Occipital lobe (tissue), 2 donors: ENCODE measurements around the gene TNC. TPM values are rescaled to one million over a fixed set of nuclear protein-coding genes. Genes with fewer than 3 reads are reported as not detected.
A peak's percentile ranks its signal among the peaks of the same experiment; 100 is the strongest.

Experiments
- DNase-seq: peaks from one replicate; lab custom pipeline; 2025; lab: John Stamatoyannopoulos, UW
- total RNA-seq: library from RNA; depleted of rRNA; stranded (reverse); fragments of >200 nt; gene quantifications from one replicate; pipeline ENCODE4 v1.2.3, GENCODE V29; 2014

The TNC gene
- 73.6 TPM for total RNA-seq

- DNase-seq = peak; percentile 36
These were observed at the start of gene TNC for GRCh38 chr9:115117999-115118878. Gene TNC (minus strand): TSS chr9:115118157. CDS start chr9:115091018, 27,139 bp downstream.

DNA sequence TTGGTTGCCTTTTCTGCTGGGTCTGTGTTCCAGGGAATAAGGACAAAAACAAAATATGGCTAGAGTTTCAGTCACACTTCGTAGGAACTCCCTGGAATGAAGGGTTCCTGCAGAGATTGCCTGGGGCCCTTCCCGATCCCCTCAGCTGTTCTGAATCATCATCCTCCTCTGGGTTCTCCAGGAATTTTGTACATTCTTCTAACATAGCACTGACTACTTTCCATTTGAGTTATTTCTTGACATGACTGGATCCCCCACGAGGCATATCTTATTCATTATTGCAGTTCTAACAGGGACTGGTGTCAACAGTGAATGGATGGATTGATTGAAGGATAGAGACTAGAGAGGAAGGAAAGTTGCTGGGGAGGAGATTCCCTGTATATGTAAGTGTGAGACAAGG, 49.2 kb upstream of the TNC start:
- no peak for DNase-seq

- DNase-seq = no peak
These were observed 47.3 kb upstream of the TNC start for GRCh38 chr9:115165233-115165632.

- peak; percentile 75 for DNase-seq
These were observed 46.6 kb upstream of the TNC start for GRCh38 chr9:115164511-115164974.

- no peak for DNase-seq
These were observed 45.0 kb upstream of the TNC start for GRCh38 chr9:115162946-115163345.

GRCh38 chr9:115161446-115161845, 43.5 kb upstream of the TNC start:
- DNase-seq = no peak

DNA sequence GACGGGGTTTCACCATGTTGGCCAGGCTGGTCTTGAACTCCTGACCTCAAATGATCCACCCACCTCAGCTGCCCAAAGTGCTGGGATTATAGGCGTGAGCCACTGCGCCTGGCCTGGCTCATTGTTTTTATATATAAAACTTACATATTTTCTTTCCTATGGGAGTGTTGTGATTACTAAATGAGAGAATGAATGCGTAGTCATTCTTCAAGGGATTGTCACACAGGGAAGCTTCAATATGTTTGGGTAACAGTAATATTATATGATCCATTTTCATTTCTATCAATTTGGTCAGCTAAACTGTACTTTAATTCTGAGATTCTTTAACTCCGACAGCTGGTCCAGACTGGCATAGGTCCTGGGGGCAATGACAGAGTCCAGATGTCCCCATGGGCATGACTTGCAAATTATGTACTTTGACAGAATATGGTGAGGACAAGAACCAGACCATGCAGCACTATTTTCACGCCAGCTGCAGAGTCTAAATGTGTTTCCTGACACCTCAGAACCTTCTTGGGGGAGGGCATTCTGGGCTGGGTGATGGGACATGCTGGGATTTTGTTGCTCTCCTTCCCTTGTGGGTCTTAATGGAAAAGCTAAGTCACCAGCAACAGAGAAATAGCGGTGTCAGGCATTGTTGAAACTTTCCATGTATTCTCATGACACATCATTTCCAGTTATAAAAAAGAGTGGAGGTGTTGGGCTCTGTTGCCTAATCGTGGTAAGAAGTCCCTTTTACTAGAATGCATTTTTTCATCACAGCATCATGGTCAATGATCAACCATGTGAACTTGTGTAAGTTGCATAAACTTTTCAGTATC, 40.9 kb upstream of the TNC start:
- DNase-seq = no peak

DNA sequence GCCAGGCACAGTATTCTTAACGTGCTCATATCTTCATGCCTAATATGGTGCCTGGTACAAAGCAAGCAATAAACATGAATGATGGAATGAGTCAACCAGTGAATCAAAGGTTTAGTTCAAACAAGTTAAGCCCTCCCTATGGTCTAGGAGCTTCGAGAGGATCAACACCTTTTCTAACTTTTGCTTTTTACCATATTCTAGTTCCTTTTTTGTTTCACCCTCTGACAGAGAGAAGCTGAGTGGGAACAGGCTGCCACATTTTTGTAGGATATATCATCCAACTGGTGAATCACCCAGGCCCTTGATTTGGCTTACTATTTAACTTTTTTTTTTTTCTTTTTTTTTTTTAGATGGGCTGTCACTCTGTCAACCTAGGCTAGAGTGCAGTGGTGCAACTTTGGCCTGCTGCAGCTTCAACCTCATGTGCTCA, 39.3 kb upstream of the TNC start:
- no peak for DNase-seq

DNA sequence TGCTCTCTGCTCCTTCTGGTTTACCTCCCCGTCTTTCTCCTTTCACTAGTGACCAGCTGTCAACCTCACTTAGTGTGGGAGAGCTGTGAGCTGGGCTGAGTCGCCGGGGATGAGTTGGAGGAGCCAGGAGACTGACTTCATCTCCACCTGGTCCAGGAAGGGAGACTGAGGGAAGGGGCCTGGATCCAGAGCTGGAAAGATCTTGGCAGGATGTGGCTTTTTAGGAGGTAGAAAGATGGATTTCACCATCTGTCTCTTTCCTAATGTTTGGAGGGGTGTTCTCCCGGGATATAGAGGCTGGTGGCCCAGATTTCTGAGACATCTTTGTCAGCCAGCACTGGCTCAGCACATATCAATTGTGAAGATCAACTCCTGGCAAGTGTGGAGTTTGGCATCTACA, 37.1 kb upstream of the TNC start:
- DNase-seq = no peak

DNA sequence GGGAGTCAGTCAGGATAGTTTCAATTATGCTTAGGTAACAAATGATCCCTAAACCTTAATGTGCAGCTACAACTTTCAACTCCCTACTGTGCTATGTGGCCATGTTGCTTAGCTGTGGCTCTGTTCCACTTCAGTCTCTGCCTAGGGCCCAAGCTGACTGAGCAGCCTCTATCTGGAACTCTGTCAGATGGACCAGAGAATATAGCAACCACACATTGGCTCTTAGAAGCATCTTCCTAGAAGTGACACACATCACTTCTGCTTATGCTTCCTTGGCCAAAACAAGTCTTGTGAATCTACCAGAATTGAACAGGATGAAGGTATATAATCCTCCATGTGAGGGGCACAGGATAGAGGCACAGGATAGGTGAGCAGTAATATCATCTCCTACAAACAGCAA, 36.7 kb upstream of the TNC start:
- DNase-seq = no peak

GRCh38 chr9:115152281-115152820, 34.4 kb upstream of the TNC start:
- no peak for DNase-seq

- no peak for DNase-seq
These were observed 30.8 kb upstream of the TNC start for GRCh38 chr9:115148721-115149120.

DNA sequence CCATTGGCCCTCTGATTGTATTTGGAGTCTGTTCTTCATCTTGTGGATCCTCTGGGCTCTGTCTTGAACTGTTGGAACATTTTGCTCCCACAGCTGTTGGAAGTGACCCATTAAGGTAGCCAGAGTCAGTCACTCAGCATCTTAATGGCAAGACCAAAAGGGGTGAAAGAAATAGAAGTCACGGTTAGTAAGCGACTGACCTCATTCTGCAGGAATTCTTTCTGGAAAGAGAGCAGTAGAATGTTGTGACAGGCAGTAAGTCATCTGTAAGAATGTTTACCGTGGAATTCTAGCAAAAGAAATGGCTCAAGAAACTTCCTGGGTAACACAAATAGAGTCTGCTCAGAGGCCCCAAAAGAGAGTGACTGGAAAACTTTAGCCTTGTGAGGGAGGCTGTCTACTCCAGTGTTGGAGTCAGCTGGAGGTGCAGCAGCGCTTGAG, 28.6 kb upstream of the TNC start:
- no peak for DNase-seq

- DNase-seq = no peak
These were observed 26.7 kb upstream of the TNC start for GRCh38 chr9:115144706-115145105.

GRCh38 chr9:115143689-115144088, 25.7 kb upstream of the TNC start:
- no peak for DNase-seq

DNA sequence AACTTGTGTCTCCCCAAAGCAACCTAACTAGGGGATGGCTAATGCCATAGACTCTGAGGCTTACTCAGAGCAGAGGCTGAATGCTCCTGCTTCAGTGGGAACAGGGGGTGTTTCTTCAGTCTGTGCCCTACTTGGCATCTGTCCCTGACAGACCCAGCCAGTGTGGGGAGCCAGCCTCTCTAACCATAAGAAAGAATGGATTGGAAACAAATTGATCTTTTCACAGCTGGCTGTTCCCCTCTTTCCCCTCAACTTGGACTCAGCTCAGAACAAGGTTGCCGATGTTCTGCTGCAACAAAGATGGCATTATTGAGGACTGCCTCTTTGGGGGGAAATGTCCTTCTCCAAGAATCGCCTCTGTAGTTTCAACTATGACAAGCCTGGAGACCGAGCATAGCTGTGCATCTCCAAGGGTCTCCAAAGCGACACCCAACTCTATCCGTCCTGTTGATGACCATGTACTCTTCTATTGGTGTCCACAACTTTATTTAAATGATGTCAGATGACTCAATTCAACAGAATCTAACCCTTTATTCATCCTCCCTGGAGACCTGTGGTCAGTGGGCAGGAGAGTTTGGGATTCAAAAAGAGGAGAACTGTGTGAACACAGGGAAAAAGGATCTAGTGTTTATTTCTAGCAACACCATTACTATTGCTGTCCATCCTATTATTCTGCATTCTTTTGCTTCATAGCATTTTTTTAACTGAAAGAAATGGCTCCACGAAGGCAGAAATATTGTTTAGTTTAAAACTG, 24.7 kb upstream of the TNC start:
- DNase-seq = peak; percentile 17

DNA sequence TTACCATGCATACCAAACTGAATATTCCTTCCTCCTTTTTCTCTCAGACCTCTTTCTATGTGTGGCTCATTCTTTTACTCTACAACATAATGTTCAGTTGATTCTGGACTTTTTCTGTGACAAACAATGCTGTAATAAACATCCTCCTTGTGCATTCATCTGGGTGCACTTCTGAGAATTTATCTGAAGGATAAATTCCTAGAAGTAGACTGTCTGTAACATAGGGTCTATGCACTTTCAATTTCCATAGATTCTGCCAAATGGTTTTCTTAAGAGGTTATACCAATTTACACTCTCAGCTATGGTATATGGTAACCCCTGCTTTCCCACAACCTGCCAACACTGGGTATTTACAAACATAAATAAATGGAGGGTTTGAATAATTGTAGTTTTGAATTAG, 24.1 kb upstream of the TNC start:
- no peak for DNase-seq

- no peak for DNase-seq
These were observed 23.7 kb upstream of the TNC start for GRCh38 chr9:115141612-115142011.

- DNase-seq = no peak
These were observed 20.2 kb upstream of the TNC start for GRCh38 chr9:115138151-115138550.

DNA sequence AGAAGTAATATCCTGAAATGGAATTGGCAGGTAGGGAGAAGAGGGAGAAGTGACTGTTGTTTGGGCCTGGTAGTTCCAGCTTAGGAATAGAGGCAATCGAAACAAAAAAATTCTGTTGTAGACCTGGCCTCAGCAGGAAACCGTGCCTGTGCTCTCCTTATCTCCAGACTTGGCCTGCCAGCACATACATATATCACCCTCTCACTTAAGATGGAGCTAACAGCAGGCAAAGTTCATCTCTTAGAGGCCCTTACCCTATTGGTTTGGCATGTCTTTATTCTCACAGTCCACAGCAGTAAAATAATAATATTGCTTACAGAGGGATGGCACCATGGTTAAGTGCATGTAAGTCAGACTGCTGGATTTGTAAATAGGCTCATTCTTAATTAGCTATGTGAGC, 19.6 kb upstream of the TNC start:
- no peak for DNase-seq
